ENCODE data around the gene STAG1.

Gene STAG1

GRCh38 chr3:136513367-136513766 is 238.8 kb downstream of the STAG1 start:
- DNase-seq = no peak
- H3K36me3 ChIP-seq = peaks cover 0 to 10% (median 0%) of the 10 kb centered on the region in 3 donors
- intact Hi-C loops (cut with DNase I; ENCODE audit: low total_unique reads) = no loop called here
- no peaks in the 10 kb centered on the region for H3K27me3 ChIP-seq
- peak overlapping the region; percentile 49 to 51 for H3K27ac ChIP-seq
- H3K4me3 ChIP-seq = no peak overlapping the region
- TF ChIP-seq CTCF (IDR thresholded peaks at IDR 0.05) = no peak
- no peaks in the 10 kb centered on the region for H3K9me3 ChIP-seq
- peaks cover 0 to 23% (median 4%) of the 10 kb centered on the region in 4 donors for H3K4me1 ChIP-seq

GRCh38 chr3:136512381-136512780 is 239.8 kb downstream of the STAG1 start:
- Histone ChIP-seq H3K4me1 (peaks cover 0 to 23% (median 4%) of the 10 kb centered on the region in 4 donors), H3K9me3 (no peaks in the 10 kb centered on the region), H3K27me3 (no peaks in the 10 kb centered on the region), H3K36me3 (peaks cover 0 to 10% (median 0%) of the 10 kb centered on the region in 3 donors), H3K4me3 (no peak overlapping the region), H3K27ac (no peak overlapping the region)
- intact Hi-C loops (cut with DNase I; ENCODE audit: low total_unique reads) = no loop called here
- TF ChIP-seq CTCF (IDR thresholded peaks at IDR 0.05) = no peak
- DNase-seq = no peak

- Histone ChIP-seq H3K4me1 (no peaks in the 10 kb centered on the region), H3K27me3 (no peaks in the 10 kb centered on the region), H3K4me3 (no peak overlapping the region), H3K36me3 (peaks cover 0 to 20% (median 15%) of the 10 kb centered on the region in 3 donors), H3K27ac (no peak overlapping the region), H3K9me3 (no peaks in the 10 kb centered on the region)
- intact Hi-C loops (cut with DNase I; ENCODE audit: low total_unique reads) = no loop called here
- TF ChIP-seq CTCF (IDR thresholded peaks at IDR 0.05) = no peak
- DNase-seq = no peak
Observed at GRCh38 chr3:136505676-136506075, 246.5 kb downstream of the STAG1 start.

GRCh38 chr3:136503056-136503455 is 249.1 kb downstream of the STAG1 start:
- no peak overlapping the region for H3K4me3 ChIP-seq
- no peaks in the 10 kb centered on the region for H3K9me3 ChIP-seq
- no peaks in the 10 kb centered on the region for H3K27me3 ChIP-seq
- no peak for TF ChIP-seq CTCF (IDR thresholded peaks at IDR 0.05)
- H3K4me1 ChIP-seq = no peaks in the 10 kb centered on the region
- no peak for DNase-seq
- H3K27ac ChIP-seq = no peak overlapping the region
- intact Hi-C loops (cut with DNase I; ENCODE audit: low total_unique reads) = no loop called here
- H3K36me3 ChIP-seq = peaks cover 0 to 20% (median 14%) of the 10 kb centered on the region in 3 donors

GRCh38 chr3:136498919-136499447 is 253.2 kb downstream of the STAG1 start:
- DNase-seq = no peak
- no peak overlapping the region for H3K4me3 ChIP-seq
- intact Hi-C loops (cut with DNase I; ENCODE audit: low total_unique reads) = no loop called here
- no peak overlapping the region for H3K27ac ChIP-seq
- no peak for TF ChIP-seq CTCF (IDR thresholded peaks at IDR 0.05)
- peaks cover 0 to 26% (median 15%) of the 10 kb centered on the region in 3 donors for H3K36me3 ChIP-seq
- H3K4me1 ChIP-seq = no peaks in the 10 kb centered on the region
- no peaks in the 10 kb centered on the region for H3K27me3 ChIP-seq
- H3K9me3 ChIP-seq = no peaks in the 10 kb centered on the region

GRCh38 chr3:136495213-136495612 is 257.0 kb downstream of the STAG1 start:
- Histone ChIP-seq H3K36me3 (peaks cover 0 to 27% (median 25%) of the 10 kb centered on the region in 3 donors), H3K27ac (no peak overlapping the region), H3K4me3 (no peak overlapping the region), H3K9me3 (no peaks in the 10 kb centered on the region), H3K27me3 (no peaks in the 10 kb centered on the region), H3K4me1 (no peaks in the 10 kb centered on the region)
- intact Hi-C loops (cut with DNase I; ENCODE audit: low total_unique reads) = no loop called here
- TF ChIP-seq CTCF (IDR thresholded peaks at IDR 0.05) = no peak
- DNase-seq = no peak

Data from tibial artery (tissue), 4 donors.